ENCODE results near the gene TENM3.

GRCh38 chr4:182318256-182318655, 75.1 kb downstream of the TENM3 start:
- TF ChIP-seq CTCF (IDR thresholded peaks at IDR 0.05; ENCODE audit: insufficient read depth, low read length, poor library complexity, severe bottlenecking), result no peak
- no peak for TF ChIP-seq EZH2phosphoT487 (conservative IDR thresholded peaks at IDR 0.05; ENCODE audit: low read length)
